Lower leg skin (tissue), 3 donors: ENCODE results near the gene GLP2R.

Source experiments
- POLR2A ChIP-seq, 2 donors: fragments of 450-650 bp; IDR thresholded peaks; one replicate each; pipeline ENCODE4 v1.6.1; 2016 to 2017; ENCODE audit warnings: antibody characterized with exemption in 2 of 2, mild to moderate bottlenecking in 1 of 2, moderate library complexity in 1 of 2
- TF ChIP-seq, protein P1 (sequence below), 3 donors: fragments of 450-650 bp; IDR thresholded peaks; one replicate each; pipeline ENCODE4 v1.5.1; 2016; ENCODE audit warnings: antibody characterized with exemption in 3 of 3, mild to moderate bottlenecking in 3 of 3, moderate library complexity in 2 of 3

DNA sequence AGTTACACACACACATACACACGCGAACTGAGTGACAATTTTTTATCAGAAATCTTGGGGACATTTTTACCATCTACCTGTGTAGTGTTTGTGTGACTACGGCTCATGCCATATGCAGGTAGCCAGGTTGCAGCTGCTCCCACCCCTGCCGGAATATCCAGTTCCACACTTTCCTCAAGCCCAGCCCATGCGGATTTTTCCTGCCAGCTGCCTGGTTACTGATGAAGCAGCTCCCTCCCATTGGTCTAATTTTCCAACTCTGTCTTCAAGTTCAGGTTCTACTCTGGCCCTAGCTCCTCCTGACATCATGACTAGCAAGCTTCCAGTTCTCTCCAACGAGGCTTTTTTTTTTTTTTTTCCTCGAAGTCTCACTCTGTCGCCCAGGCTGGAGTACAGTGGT is 8.6 kb upstream of the GLP2R start:
- TF ChIP-seq, protein P1, sequence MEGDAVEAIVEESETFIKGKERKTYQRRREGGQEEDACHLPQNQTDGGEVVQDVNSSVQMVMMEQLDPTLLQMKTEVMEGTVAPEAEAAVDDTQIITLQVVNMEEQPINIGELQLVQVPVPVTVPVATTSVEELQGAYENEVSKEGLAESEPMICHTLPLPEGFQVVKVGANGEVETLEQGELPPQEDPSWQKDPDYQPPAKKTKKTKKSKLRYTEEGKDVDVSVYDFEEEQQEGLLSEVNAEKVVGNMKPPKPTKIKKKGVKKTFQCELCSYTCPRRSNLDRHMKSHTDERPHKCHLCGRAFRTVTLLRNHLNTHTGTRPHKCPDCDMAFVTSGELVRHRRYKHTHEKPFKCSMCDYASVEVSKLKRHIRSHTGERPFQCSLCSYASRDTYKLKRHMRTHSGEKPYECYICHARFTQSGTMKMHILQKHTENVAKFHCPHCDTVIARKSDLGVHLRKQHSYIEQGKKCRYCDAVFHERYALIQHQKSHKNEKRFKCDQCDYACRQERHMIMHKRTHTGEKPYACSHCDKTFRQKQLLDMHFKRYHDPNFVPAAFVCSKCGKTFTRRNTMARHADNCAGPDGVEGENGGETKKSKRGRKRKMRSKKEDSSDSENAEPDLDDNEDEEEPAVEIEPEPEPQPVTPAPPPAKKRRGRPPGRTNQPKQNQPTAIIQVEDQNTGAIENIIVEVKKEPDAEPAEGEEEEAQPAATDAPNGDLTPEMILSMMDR (IDR thresholded peaks at IDR 0.05) = no peak
- no peak for TF ChIP-seq POLR2A (IDR thresholded peaks at IDR 0.05)
